Keratinocyte (primary cell): Measurements from ENCODE around the gene PTRH2.

Experiments used
- EZH2 ChIP-seq: IDR thresholded peaks from one replicate; pipeline ENCODE4 v1.6.1; 2012; ENCODE audit warnings: inconsistent platforms, mild to moderate bottlenecking, low read length, moderate library complexity
- TF ChIP-seq, protein P1 (sequence below), 3 experiments: IDR thresholded peaks in 1 of 3; conservative IDR thresholded peaks in 1 of 3; optimal IDR thresholded peaks in 1 of 3; 2 replicates in 2 of 3; 3 replicates in 1 of 3; pipeline versions ENCODE3 to v1.5.1; 2011; ENCODE audit warnings: low read length in 3 of 3, mild to moderate bottlenecking in 3 of 3, moderate library complexity in 2 of 3, control low read depth in 1 of 3, inconsistent platforms in 1 of 3; ENCODE audit not compliant: insufficient read depth in 2 of 3; ENCODE audit errors: extremely low read depth in 1 of 3

DNA sequence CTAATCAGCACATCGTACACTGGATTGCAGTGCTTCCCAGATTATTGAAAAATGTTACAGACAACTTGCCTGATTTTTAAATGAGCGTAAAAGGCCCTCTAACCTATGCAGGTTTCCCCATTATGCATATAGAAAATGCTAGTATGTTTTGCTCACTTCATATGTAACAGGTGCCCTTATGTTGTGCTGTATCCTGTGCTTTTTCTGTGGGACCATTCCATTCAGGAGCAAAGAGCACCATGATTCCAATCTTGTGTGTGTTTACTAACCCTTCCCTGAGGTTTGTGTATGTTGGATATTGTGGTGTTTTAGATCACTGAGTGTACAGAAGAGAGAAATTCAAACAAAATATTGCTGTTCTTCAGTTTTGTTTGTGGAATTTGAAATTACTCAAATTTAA is 12.9 kb downstream of the PTRH2 start:
- no peak for TF ChIP-seq EZH2
- TF ChIP-seq, protein P1, sequence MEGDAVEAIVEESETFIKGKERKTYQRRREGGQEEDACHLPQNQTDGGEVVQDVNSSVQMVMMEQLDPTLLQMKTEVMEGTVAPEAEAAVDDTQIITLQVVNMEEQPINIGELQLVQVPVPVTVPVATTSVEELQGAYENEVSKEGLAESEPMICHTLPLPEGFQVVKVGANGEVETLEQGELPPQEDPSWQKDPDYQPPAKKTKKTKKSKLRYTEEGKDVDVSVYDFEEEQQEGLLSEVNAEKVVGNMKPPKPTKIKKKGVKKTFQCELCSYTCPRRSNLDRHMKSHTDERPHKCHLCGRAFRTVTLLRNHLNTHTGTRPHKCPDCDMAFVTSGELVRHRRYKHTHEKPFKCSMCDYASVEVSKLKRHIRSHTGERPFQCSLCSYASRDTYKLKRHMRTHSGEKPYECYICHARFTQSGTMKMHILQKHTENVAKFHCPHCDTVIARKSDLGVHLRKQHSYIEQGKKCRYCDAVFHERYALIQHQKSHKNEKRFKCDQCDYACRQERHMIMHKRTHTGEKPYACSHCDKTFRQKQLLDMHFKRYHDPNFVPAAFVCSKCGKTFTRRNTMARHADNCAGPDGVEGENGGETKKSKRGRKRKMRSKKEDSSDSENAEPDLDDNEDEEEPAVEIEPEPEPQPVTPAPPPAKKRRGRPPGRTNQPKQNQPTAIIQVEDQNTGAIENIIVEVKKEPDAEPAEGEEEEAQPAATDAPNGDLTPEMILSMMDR (optimal IDR thresholded peaks at IDR 0.05 in 1 of 3, IDR thresholded peaks at IDR 0.05 in 1 of 3, conservative IDR thresholded peaks at IDR 0.05 in 1 of 3; ENCODE audit: extremely low read depth in 1 of 3, insufficient read depth in 2 of 3, low read length in 3 of 3) = no peak
